ENCODE measurements around the gene HOXB2. TPM values are rescaled to one million over a fixed set of nuclear protein-coding genes. Genes with fewer than 3 reads are reported as not detected.
A peak's percentile ranks its signal among the peaks of the same experiment; 100 is the strongest.

Gene HOXB2
- total and polyA plus RNA-seq, 2 experiments from 2014 or later = not detected

GRCh38 chr17:48523010-48523409 is 21.9 kb downstream of the HOXB2 start:
- Mint-ChIP-seq H3K9me3 (no peaks in the 10 kb centered on the region; the same call in 1 of the 3 replicates), H3K4me3 (no peak overlapping the region), H3K36me3 (ENCODE audit: low read depth) (no peaks in the 10 kb centered on the region), H3K4me1 (peaks cover 46% of the 10 kb centered on the region), H3K27me3 (ENCODE audit: insufficient read depth, low read depth, poor library complexity) (peaks cover 88% of the 10 kb centered on the region), H3K27ac (no peak overlapping the region)
- H3K79me2 ChIP-seq (replicated peaks; ENCODE audit: insufficient read depth) = no peaks in the 10 kb centered on the region
- no peaks in the 10 kb centered on the region for H3K36me3 ChIP-seq (ENCODE audit: insufficient read depth)
- peaks cover 5% of the 10 kb centered on the region for H3K9me2 ChIP-seq (ENCODE audit: insufficient read depth)
- ATAC-seq = no peak
- no peak for DNase-seq (ENCODE audit: low spot score)
- H3F3A ChIP-seq (replicated peaks; ENCODE audit: low read depth) = peaks cover 34% of the 10 kb centered on the region
- peaks cover 61% of the 10 kb centered on the region for H3K4me1 ChIP-seq (ENCODE audit: insufficient read depth)
- H3K4me3 ChIP-seq = no peak overlapping the region
- no peak overlapping the region for H3K4me2 ChIP-seq
- H4K20me1 ChIP-seq (replicated peaks; ENCODE audit: insufficient read depth) = peaks cover 7% of the 10 kb centered on the region; the same call in 1 of the 2 replicates
- TF ChIP-seq, protein P1, sequence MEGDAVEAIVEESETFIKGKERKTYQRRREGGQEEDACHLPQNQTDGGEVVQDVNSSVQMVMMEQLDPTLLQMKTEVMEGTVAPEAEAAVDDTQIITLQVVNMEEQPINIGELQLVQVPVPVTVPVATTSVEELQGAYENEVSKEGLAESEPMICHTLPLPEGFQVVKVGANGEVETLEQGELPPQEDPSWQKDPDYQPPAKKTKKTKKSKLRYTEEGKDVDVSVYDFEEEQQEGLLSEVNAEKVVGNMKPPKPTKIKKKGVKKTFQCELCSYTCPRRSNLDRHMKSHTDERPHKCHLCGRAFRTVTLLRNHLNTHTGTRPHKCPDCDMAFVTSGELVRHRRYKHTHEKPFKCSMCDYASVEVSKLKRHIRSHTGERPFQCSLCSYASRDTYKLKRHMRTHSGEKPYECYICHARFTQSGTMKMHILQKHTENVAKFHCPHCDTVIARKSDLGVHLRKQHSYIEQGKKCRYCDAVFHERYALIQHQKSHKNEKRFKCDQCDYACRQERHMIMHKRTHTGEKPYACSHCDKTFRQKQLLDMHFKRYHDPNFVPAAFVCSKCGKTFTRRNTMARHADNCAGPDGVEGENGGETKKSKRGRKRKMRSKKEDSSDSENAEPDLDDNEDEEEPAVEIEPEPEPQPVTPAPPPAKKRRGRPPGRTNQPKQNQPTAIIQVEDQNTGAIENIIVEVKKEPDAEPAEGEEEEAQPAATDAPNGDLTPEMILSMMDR (conservative IDR thresholded peaks at IDR 0.05; ENCODE audit: low read depth in 2 of 2) = peak; percentile 29 to 67; a peak in 3 of 4 replicates
- no peak for TF ChIP-seq ZNF331 (CRISPR knock-in tag; IDR thresholded peaks at IDR 0.05; ENCODE audit: low read depth)
- H3K27ac ChIP-seq (ENCODE audit: low read depth) = no peak overlapping the region
- peaks cover 92% of the 10 kb centered on the region for H3K27me3 ChIP-seq (ENCODE audit: insufficient read depth)
- H2AFZ ChIP-seq = no peak overlapping the region

DNA sequence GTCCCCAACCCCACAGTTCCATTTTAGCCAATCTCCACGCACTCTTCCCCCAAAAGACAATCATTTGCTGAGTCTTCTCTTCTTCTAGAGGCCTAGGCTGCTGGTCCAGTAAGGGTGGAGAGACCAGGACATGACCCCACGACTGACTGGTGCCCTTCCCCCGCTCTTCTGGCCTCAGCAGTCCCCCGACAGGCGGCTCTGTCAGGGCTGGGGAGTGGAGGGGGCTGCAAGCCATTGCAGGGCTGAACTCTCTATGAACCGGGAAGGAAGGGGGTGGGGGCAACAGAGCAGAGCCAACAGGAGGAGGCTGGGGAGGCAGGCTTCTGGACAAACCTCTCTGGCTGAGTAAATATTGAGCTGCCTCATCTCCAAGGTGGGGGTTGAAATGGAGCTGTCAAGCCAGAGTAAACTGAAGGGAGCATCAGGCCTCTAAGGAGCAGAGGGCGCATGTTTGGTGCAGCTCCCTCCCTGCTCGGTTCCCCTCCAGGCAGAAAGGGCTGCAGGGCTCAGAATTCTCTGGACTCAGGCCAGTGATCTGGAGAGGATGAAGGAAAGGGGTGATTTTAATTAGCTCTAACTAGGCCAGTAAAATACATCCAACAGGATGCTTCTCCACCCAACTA is 22.8 kb downstream of the HOXB2 start:
- Mint-ChIP-seq H3K27me3 (ENCODE audit: insufficient read depth, low read depth, poor library complexity) (peaks cover 84% of the 10 kb centered on the region), H3K4me1 (peaks cover 46% of the 10 kb centered on the region), H3K36me3 (ENCODE audit: low read depth) (no peaks in the 10 kb centered on the region), H3K27ac (no peak overlapping the region), H3K9me3 (no peaks in the 10 kb centered on the region; the same call in 1 of the 3 replicates), H3K4me3 (no peak overlapping the region)
- Histone ChIP-seq H3K4me1 (ENCODE audit: insufficient read depth) (peaks cover 53% of the 10 kb centered on the region), H3K27ac (ENCODE audit: low read depth) (no peak overlapping the region), H3K4me2 (peak overlapping the region; percentile 58), H4K20me1 (replicated peaks; ENCODE audit: insufficient read depth) (peaks cover 7% of the 10 kb centered on the region; the same call in 1 of the 2 replicates), H3K79me2 (replicated peaks; ENCODE audit: insufficient read depth) (no peaks in the 10 kb centered on the region), H3K27me3 (ENCODE audit: insufficient read depth) (peaks cover 89% of the 10 kb centered on the region), H3K4me3 (0 out of 2 replicates have a peak overlapping the region, but pooled peaks have one; percentile 27), H3K36me3 (ENCODE audit: insufficient read depth) (no peaks in the 10 kb centered on the region), H2AFZ (no peak overlapping the region), H3K9me2 (ENCODE audit: insufficient read depth) (peaks cover 5% of the 10 kb centered on the region), H3F3A (replicated peaks; ENCODE audit: low read depth) (peaks cover 27% of the 10 kb centered on the region)
- DNase-seq (ENCODE audit: low spot score) = no peak
- TF ChIP-seq, protein P1 (conservative IDR thresholded peaks at IDR 0.05; ENCODE audit: low read depth in 2 of 2) = no peak
- TF ChIP-seq STAT1 (IDR thresholded peaks at IDR 0.05; ENCODE audit: unreplicated experiment) (no peak), ZNF331 (CRISPR knock-in tag; IDR thresholded peaks at IDR 0.05; ENCODE audit: low read depth) (no peak), ETS1 (IDR thresholded peaks at IDR 0.05) (no peak), JUNB (IDR thresholded peaks at IDR 0.05; ENCODE audit: unreplicated experiment) (no peak), ZNF114 (CRISPR knock-in tag; IDR thresholded peaks at IDR 0.05) (no peak), CREB1 (CRISPR knock-in tag; IDR thresholded peaks at IDR 0.05; ENCODE audit: low read depth) (no peak), POLR2AphosphoS5 (IDR thresholded peaks at IDR 0.05; ENCODE audit: low read depth) (no peak)
- peak; percentile 12; the same call in 2 of the 3 replicates for ATAC-seq

All from GM23338 (cell line).